Pancreas (tissue), 10 donors: ENCODE measurements around the gene HNRNPH1. TPM values are rescaled to one million over a fixed set of nuclear protein-coding genes. Genes with fewer than 3 reads are reported as not detected.

Experiments used
- ATAC-seq, 4 donors: fragments of 200-7000 bp; cut with Tn5 transposase; one replicate each; pipeline versions ENCODE4 v1.8.0 to v1.9.1; 2020; ENCODE audit warnings: mild to moderate bottlenecking in 4 of 4, moderate library complexity in 4 of 4
- DNase-seq, 6 donors: peaks; one replicate each; pipeline ENCODE4 v3.0.0-alpha.2; 2020
- FAIRE-seq: peaks from 2 replicates; lab custom pipeline; 2012; peaks lifted over from hg19 to GRCh38; lab: Jason Lieb, UNC
- H3K27ac ChIP-seq, 4 donors: fragments of 200-600 bp; sonication (generic); 1 replicate in 3 of 4; 2 replicates in 1 of 4; pipeline versions ENCODE4 v1.5.0 to v1.8.0; 2020
- H3K27me3 ChIP-seq, 4 donors: fragments of 200-600 bp; one replicate each; pipeline ENCODE4 v1.8.0; 2021
- H3K36me3 ChIP-seq, 3 donors: fragments of 200-600 bp; sonication (generic) in 1 of 3; one replicate each; pipeline versions ENCODE4 v1.5.0 to v1.8.0; 2020 to 2021
- H3K4me1 ChIP-seq, 3 donors: fragments of 200-600 bp; one replicate each; pipeline ENCODE4 v1.8.0; 2021
- H3K4me3 ChIP-seq, 4 donors: fragments of 200-600 bp; sonication (generic) in 2 of 4; one replicate each; pipeline versions ENCODE4 v1.5.0 to v1.8.0; 2020 to 2021
- H3K9me3 ChIP-seq, 4 donors: fragments of 200-600 bp; one replicate each; pipeline ENCODE4 v1.8.0; 2021
- CTCF ChIP-seq, 4 donors: fragments of 200-600 bp; sonication (generic) in 3 of 4; IDR thresholded peaks; one replicate each; pipeline versions ENCODE4 v1.5.0 to v1.8.0; 2021; ENCODE audit warnings: antibody characterized with exemption in 4 of 4
- WGBS, 2 donors: extraction: QIAGEN DNeasy Blood & Tissue Kit; methylation state at CpG; one replicate each; pipeline ENCODE4 v1.1.7; 2013; 5-methylcytosine and 5-hydroxymethylcytosine counted together
- intact Hi-C, 3 donors: fragments of 100-400 bp; cut with DNase I; formaldehyde crosslinking; loops; one replicate each; pipeline versions ENCODE4 v1.11.1 to v1.14.2; 2022
- polyA plus RNA-seq, 2 donors: library from polyadenylated mRNA; stranded (reverse); fragments of 200-250 nt; gene quantifications; one replicate each; pipeline ENCODE4 v1.2.3, GENCODE V29; 2013
- total RNA-seq, 6 donors: library from RNA; stranded (reverse); fragmentation: NEBNext Ultra II Directional in 4 of 6; extraction: Animal tissue kit (Norgen Biotek cat#: 25700) in 4 of 6; gene quantifications; one replicate each; pipeline versions ENCODE4 v1.2.1 to v1.2.4, GENCODE V29; 2021 to 2023
- donor health status: healthy with polysubstance abuse.
- donor health status: DM: no; HTN: no; CAD: no; lungs with moderate emphysema.
- donor health status: DM: no; HTN: no; CAD: no.
- donor health status: control.
- donor health status: control.
- donor health status: Bipolar disorder and iron deficiency.
- donor health status: DM: yes; HTN: yes; CAD: no.
- donor health status: DM: no; HTN: no; CAD: no.
- donor health status: DM: no; HTN: no; CAD: no.
- donor health status: DM: yes; HTN: yes; CAD: no.

Gene HNRNPH1
- total and polyA plus RNA-seq, 8 donors: 210 to 395 (median 300) TPM

- ATAC-seq: no peak
- Histone ChIP-seq H3K27ac (no peak overlapping the region), H3K4me1 (peaks cover 24 to 51% (median 34%) of the 10 kb centered on the region in 3 donors), H3K4me3 (no peak overlapping the region), H3K36me3 (peaks cover 10 to 85% (median 47%) of the 10 kb centered on the region in 3 donors), H3K27me3 (no peaks in the 10 kb centered on the region), H3K9me3 (no peaks in the 10 kb centered on the region)
- intact Hi-C loops: loop anchor here in 1 of 3 donors (10.0 kb wide), 1 partner anchor 109 kb away; no protein-coding TSS in a partner anchor
- TF ChIP-seq CTCF (IDR thresholded peaks at IDR 0.05): no peak
- 71 to 72% methylated on average over 9 of the region's 9 CpGs for WGBS, 2 donors
- FAIRE-seq: no peak
- DNase-seq: peak in 2 of 6 donors; percentile 26 to 35
Observed at GRCh38 chr5:179616002-179616594, 7.4 kb downstream of the HNRNPH1 start.

- H3K27ac ChIP-seq: no peak overlapping the region
- 47 to 68% methylated on average over 2 of the region's 2 CpGs for WGBS, 2 donors
Observed at GRCh38 chr5:179615203-179615602, 8.3 kb downstream of the HNRNPH1 start.

GRCh38 chr5:179614745-179615144, 8.7 kb downstream of the HNRNPH1 start:
- Histone ChIP-seq H3K4me1 (peaks cover 19 to 39% (median 25%) of the 10 kb centered on the region in 3 donors), H3K9me3 (no peaks in the 10 kb centered on the region), H3K36me3 (peaks cover 5 to 83% (median 55%) of the 10 kb centered on the region in 3 donors), H3K27me3 (no peaks in the 10 kb centered on the region), H3K4me3 (no peak overlapping the region), H3K27ac (no peak overlapping the region)
- TF ChIP-seq CTCF (IDR thresholded peaks at IDR 0.05): no peak
- WGBS, 2 donors: 43 to 50% methylated on average over 8 of the region's 8 CpGs
- ATAC-seq (no peak), DNase-seq (peak in 2 of 6 donors; percentile 2 to 6), FAIRE-seq (no peak)
- intact Hi-C loops: loop anchor here in 1 of 3 donors (10.0 kb wide), 1 partner anchor 110 kb away; no protein-coding TSS in a partner anchor

More at GRCh38 chr5:179615203-179615602, 8.3 kb downstream of the HNRNPH1 start:
- intact Hi-C loops: loop anchor here in 1 of 3 donors (10.0 kb wide), 1 partner anchor 110 kb away; no protein-coding TSS in a partner anchor
- peaks cover 10 to 83% (median 51%) of the 10 kb centered on the region in 3 donors for H3K36me3 ChIP-seq
- no peaks in the 10 kb centered on the region for H3K9me3 ChIP-seq
- H3K4me3 ChIP-seq: no peak overlapping the region
- TF ChIP-seq CTCF (IDR thresholded peaks at IDR 0.05): no peak
- no peaks in the 10 kb centered on the region for H3K27me3 ChIP-seq
- FAIRE-seq (no peak), ATAC-seq (no peak), DNase-seq (no peak)
- peaks cover 20 to 43% (median 25%) of the 10 kb centered on the region in 3 donors for H3K4me1 ChIP-seq

- Histone ChIP-seq H3K4me1 (peaks cover 11 to 29% (median 18%) of the 10 kb centered on the region in 3 donors), H3K27me3 (no peaks in the 10 kb centered on the region), H3K27ac (no peak overlapping the region), H3K9me3 (no peaks in the 10 kb centered on the region), H3K4me3 (no peak overlapping the region), H3K36me3 (peaks cover 5 to 85% (median 55%) of the 10 kb centered on the region in 3 donors)
- no peak for FAIRE-seq
- WGBS, 2 donors: 76 to 79% methylated on average over 8 of the region's 8 CpGs
- no peak for ATAC-seq
- intact Hi-C loops: loop anchor here in 1 of 3 donors (10.0 kb wide), 1 partner anchor 111 kb away; no protein-coding TSS in a partner anchor
- peak in 1 of 6 donors; percentile 29 for DNase-seq
- no peak for TF ChIP-seq CTCF (IDR thresholded peaks at IDR 0.05)
Observed at GRCh38 chr5:179613460-179614071, 9.9 kb downstream of the HNRNPH1 start.
